ENCODE measurements around the gene KPNA6.

DNA sequence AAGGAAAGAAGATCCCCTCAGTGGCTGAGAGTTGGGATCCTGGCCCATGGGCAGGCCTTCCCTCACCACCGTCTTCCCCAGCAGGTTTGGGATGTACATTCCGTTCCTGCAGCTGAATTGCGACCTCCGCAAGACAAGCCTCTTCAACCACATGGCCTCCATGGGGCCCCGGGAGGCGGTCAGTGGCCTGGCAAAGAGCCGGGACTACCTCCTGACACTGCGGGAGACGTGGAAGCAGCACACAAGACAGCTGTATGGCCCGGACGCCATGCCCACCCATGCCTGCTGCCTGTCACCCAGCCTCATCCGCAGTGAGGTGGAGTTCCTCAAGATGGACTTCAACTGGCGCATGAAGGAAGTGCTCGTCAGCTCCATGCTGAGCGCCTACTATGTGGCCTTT is 16.3 kb upstream of the KPNA6 start:
- TF ChIP-seq, protein P1, sequence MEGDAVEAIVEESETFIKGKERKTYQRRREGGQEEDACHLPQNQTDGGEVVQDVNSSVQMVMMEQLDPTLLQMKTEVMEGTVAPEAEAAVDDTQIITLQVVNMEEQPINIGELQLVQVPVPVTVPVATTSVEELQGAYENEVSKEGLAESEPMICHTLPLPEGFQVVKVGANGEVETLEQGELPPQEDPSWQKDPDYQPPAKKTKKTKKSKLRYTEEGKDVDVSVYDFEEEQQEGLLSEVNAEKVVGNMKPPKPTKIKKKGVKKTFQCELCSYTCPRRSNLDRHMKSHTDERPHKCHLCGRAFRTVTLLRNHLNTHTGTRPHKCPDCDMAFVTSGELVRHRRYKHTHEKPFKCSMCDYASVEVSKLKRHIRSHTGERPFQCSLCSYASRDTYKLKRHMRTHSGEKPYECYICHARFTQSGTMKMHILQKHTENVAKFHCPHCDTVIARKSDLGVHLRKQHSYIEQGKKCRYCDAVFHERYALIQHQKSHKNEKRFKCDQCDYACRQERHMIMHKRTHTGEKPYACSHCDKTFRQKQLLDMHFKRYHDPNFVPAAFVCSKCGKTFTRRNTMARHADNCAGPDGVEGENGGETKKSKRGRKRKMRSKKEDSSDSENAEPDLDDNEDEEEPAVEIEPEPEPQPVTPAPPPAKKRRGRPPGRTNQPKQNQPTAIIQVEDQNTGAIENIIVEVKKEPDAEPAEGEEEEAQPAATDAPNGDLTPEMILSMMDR (IDR thresholded peaks at IDR 0.05), result no peak
- TF ChIP-seq POLR2A (IDR thresholded peaks at IDR 0.05) (no peak), POLR2AphosphoS5 (IDR thresholded peaks at IDR 0.05) (no peak)

All from prostate gland (tissue), 2 donors.